Right atrium auricular region (tissue), 2 donors: ENCODE measurements around the gene GSTM2. TPM values are rescaled to one million over a fixed set of nuclear protein-coding genes. Genes with fewer than 3 reads are reported as not detected.
A peak's percentile ranks its signal among the peaks of the same experiment; 100 is the strongest.

Experiments used
- DNase-seq: peaks from one replicate; pipeline ENCODE4 v3.0.0-alpha.2; 2019; ENCODE audit warnings: low spot score
- H3K27ac ChIP-seq, 2 donors: fragments of 200-600 bp; sonication (generic); 1 replicate in 1 of 2; 2 replicates in 1 of 2; pipeline ENCODE4 v1.5.1; 2016 to 2019
- H3K27me3 ChIP-seq, 2 donors: fragments of 200-600 bp; sonication (generic); one replicate each; pipeline versions ENCODE4 v1.5.1 to v1.6.0; 2017 to 2019
- H3K36me3 ChIP-seq: fragments of 200-600 bp; sonication (generic); one replicate; pipeline ENCODE4 v1.5.1; 2016
- H3K4me1 ChIP-seq, 2 donors: fragments of 200-600 bp; sonication (generic); one replicate each; pipeline versions ENCODE4 v1.5.1 to v1.6.0; 2017 to 2019
- H3K4me3 ChIP-seq, 2 donors: fragments of 200-600 bp; sonication (generic); 1 replicate in 1 of 2; 2 replicates in 1 of 2; pipeline ENCODE4 v1.5.1; 2017 to 2019; ENCODE audit warnings: mild to moderate bottlenecking in 1 of 2, moderate library complexity in 1 of 2
- H3K9me3 ChIP-seq, 2 donors: fragments of 200-600 bp; sonication (generic); one replicate each; pipeline ENCODE4 v1.5.1; 2019
- CTCF ChIP-seq, 2 donors: fragments of 200-600 bp; sonication (generic); IDR thresholded peaks; one replicate each; pipeline ENCODE4 v1.5.1; 2019; ENCODE audit warnings: antibody characterized with exemption in 2 of 2
- total RNA-seq, 2 donors: library from RNA; depleted of rRNA; stranded (reverse); fragments of >200 nt; gene quantifications; one replicate each; pipeline ENCODE4 v1.1.0, GENCODE V29; 2016

GSTM2 gene
- total RNA-seq, 2 donors from 2014 or later = 31.7 to 53.8 TPM

DNA sequence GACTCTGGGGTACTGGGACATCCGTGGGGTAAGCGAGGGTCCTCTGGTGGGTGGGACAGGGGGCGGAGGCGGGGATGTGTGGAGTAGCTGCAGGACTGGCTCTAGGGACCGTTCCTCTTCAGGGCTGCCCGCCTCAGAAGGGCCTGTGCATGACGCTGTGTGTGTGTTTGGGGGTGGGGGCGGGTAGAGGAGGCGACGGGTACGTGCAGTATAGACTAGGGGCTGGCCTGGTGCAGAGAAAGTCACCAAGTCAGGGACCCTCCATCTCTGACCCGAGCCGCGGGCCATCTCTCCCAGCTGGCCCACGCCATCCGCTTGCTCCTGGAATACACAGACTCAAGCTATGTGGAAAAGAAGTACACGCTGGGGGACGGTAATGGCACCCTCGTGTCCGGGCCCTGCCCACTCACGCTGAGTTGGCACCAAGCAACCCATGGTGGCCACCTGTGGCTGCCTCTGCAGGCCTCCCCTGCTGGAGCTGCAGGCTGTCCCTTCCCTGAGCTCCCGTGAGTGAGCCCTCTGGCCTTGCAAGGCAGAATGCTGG lies 44.5 kb downstream of the GSTM2 start:
- no peak for DNase-seq
- H3K4me3 ChIP-seq = peak overlapping the region; percentile 22 to 25
- peak overlapping the region in 1 of 2 donors; percentile 3 for H3K27ac ChIP-seq
- no peaks in the 10 kb centered on the region for H3K4me1 ChIP-seq
- no peak for TF ChIP-seq CTCF (IDR thresholded peaks at IDR 0.05)
- H3K36me3 ChIP-seq = no peaks in the 10 kb centered on the region
- H3K27me3 ChIP-seq = no peaks in the 10 kb centered on the region
- H3K9me3 ChIP-seq = peaks cover 0 to 13% of the 10 kb centered on the region in 2 donors

DNA sequence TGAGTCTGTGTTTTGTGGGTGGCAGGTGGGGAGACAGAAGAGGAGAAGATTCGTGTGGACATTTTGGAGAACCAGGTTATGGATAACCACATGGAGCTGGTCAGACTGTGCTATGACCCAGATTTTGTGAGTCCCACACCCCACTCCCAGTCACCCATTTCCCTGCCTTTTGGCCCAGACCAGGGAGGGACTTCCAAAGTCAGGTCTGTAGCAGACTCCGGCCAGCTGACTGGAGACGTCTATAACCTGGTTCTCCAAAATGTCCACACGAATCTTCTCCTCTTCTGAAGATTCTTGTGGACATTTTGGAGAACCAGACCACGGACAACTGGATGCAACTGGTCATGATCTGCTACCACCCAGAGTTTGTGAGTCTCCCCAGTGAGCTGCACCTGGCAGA lies 45.8 kb downstream of the GSTM2 start:
- no peak for TF ChIP-seq CTCF (IDR thresholded peaks at IDR 0.05)
- H3K27ac ChIP-seq = no peak overlapping the region
- H3K9me3 ChIP-seq = peaks cover 0 to 9% of the 10 kb centered on the region in 2 donors
- no peak overlapping the region for H3K4me3 ChIP-seq
- DNase-seq = no peak
- H3K36me3 ChIP-seq = no peaks in the 10 kb centered on the region
- no peaks in the 10 kb centered on the region for H3K4me1 ChIP-seq
- H3K27me3 ChIP-seq = no peaks in the 10 kb centered on the region

DNA sequence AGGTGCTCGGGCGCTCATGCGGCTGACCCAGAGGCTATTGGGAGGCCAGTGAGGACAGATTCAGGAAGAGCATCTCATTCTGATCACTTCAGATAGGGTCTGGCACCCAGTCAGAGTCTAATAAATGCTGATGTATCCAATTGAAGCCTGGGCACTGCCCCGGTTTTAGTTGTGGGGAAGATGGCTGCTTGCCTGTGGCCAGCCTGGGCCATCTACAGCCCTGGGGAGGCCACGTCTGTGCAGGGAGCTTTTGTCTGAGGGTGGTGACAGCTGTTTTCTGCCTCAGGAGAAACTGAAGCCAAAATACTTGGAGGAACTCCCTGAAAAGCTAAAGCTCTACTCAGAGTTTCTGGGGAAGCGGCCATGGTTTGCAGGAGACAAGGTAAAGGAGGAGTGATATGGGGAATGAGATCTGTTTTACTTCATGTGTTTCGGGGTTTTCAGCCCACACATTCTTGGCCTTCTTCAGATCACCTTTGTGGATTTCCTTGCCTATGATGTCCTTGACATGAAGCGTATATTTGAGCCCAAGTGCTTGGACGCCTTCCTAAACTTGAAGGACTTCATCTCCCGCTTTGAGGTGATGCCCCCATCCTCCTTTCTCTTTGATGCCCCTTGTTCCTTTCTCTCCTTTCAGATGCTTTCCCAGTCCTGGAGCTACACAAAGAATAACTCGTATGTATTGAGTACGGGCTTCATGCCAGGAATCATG lies 47.0 kb downstream of the GSTM2 start:
- H3K27ac ChIP-seq = no peak overlapping the region
- H3K9me3 ChIP-seq = no peaks in the 10 kb centered on the region
- H3K27me3 ChIP-seq = no peaks in the 10 kb centered on the region
- H3K36me3 ChIP-seq = no peaks in the 10 kb centered on the region
- DNase-seq = no peak
- H3K4me1 ChIP-seq = no peaks in the 10 kb centered on the region
- no peak for TF ChIP-seq CTCF (IDR thresholded peaks at IDR 0.05)
- H3K4me3 ChIP-seq = no peak overlapping the region

DNA sequence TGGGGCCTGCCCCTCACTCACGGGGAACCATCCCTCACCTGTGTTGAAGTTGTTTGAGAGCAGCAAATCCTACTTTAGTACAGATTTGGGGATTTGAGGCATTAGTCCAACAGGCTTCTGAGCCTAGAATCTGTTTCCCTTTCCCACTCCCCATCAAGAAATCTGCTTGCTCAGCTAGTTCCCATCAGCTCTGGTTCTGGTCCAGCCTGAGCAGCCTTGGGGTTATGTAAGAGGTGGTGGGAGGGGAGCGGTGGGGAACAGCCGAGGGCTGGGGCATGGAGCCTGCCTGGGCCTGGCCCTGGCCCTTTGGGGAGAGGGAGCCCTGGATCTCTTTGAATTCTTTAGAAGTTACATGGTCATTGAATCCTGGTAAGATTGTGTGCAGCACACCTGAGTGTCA lies 48.3 kb downstream of the GSTM2 start:
- Histone ChIP-seq H3K4me1 (no peaks in the 10 kb centered on the region), H3K9me3 (no peaks in the 10 kb centered on the region), H3K27me3 (no peaks in the 10 kb centered on the region), H3K4me3 (no peak overlapping the region), H3K36me3 (no peaks in the 10 kb centered on the region), H3K27ac (no peak overlapping the region)
- TF ChIP-seq CTCF (IDR thresholded peaks at IDR 0.05) = no peak
- no peak for DNase-seq

GRCh38 chr1:109716570-109717090 lies 48.8 kb downstream of the GSTM2 start:
- no peak overlapping the region for H3K27ac ChIP-seq
- no peak for TF ChIP-seq CTCF (IDR thresholded peaks at IDR 0.05)
- H3K4me3 ChIP-seq = no peak overlapping the region
- H3K9me3 ChIP-seq = no peaks in the 10 kb centered on the region
- no peaks in the 10 kb centered on the region for H3K36me3 ChIP-seq
- no peak for DNase-seq
- H3K4me1 ChIP-seq = no peaks in the 10 kb centered on the region
- H3K27me3 ChIP-seq = no peaks in the 10 kb centered on the region
